Testis (tissue), 2 donors: ENCODE measurements around the gene ALOX5.

Experiments
- POLR2A ChIP-seq: fragments of 450-650 bp; IDR thresholded peaks from one replicate; pipeline ENCODE4 v1.6.1; 2017; ENCODE audit warnings: antibody characterized with exemption, mild to moderate bottlenecking, moderate library complexity
- TF ChIP-seq, protein P1 (sequence below), 3 experiments: fragments of 450-650 bp in 2 of 3; fragments of 200-600 bp in 1 of 3; sonication (generic) in 1 of 3; IDR thresholded peaks; one replicate each; pipeline ENCODE4 v1.5.1; 2016 to 2019; ENCODE audit warnings: antibody characterized with exemption in 3 of 3, mild to moderate bottlenecking in 2 of 3, moderate library complexity in 1 of 3

DNA sequence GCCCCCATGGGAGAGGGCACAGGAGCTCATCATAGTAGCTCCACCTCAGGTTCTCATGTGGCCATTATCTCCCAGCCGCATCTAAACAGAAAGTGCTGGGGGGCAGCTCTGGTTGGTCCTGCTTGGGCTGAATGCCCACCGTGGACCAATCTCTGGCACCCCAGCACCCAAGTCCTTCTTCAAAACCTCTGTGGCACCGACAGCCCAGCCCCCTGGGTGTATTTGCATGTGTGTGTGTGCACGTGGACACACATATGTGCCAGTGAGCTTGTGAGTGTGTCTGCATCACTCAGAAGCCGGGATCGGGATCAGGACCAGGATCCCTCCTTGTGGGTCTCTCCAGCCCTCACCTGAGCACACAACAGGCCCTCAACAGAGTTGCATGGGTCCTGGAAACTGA is 68.2 kb downstream of the ALOX5 start:
- TF ChIP-seq, protein P1, sequence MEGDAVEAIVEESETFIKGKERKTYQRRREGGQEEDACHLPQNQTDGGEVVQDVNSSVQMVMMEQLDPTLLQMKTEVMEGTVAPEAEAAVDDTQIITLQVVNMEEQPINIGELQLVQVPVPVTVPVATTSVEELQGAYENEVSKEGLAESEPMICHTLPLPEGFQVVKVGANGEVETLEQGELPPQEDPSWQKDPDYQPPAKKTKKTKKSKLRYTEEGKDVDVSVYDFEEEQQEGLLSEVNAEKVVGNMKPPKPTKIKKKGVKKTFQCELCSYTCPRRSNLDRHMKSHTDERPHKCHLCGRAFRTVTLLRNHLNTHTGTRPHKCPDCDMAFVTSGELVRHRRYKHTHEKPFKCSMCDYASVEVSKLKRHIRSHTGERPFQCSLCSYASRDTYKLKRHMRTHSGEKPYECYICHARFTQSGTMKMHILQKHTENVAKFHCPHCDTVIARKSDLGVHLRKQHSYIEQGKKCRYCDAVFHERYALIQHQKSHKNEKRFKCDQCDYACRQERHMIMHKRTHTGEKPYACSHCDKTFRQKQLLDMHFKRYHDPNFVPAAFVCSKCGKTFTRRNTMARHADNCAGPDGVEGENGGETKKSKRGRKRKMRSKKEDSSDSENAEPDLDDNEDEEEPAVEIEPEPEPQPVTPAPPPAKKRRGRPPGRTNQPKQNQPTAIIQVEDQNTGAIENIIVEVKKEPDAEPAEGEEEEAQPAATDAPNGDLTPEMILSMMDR (IDR thresholded peaks at IDR 0.05), result no peak
- TF ChIP-seq POLR2A, result no peak
